HL-60 (cell line): Measurements from ENCODE around the gene USP17L10.
"Not testable (repeated sequence)": the region's sequence is repeated elsewhere in the genome, so short reads cannot be mapped to it uniquely, and the experiment has no call there.

Experiments used
- GABPA ChIP-seq: IDR thresholded peaks from 2 replicates; pipeline ENCODE4 v1.6.1; 2012; ENCODE audit warnings: low read depth
- POLR2AphosphoS5 ChIP-seq: IDR thresholded peaks from 2 replicates; pipeline ENCODE4 v1.6.1; 2012; ENCODE audit warnings: low read depth
- SPI1 ChIP-seq: IDR thresholded peaks from 2 replicates; pipeline ENCODE4 v1.6.1; 2012; ENCODE audit warnings: low read depth, mild to moderate bottlenecking, borderline replicate concordance
- TF ChIP-seq, protein P1 (sequence below): IDR thresholded peaks from one replicate; pipeline ENCODE4 v1.5.1; 2011; ENCODE audit warnings: low read length, control low read depth, inconsistent platforms; ENCODE audit not compliant: insufficient read depth
- TF ChIP-seq, protein P2 (sequence below): IDR thresholded peaks from 2 replicates; pipeline ENCODE4 v1.6.1; 2012; ENCODE audit warnings: low read depth; ENCODE audit not compliant: insufficient replicate concordance

DNA sequence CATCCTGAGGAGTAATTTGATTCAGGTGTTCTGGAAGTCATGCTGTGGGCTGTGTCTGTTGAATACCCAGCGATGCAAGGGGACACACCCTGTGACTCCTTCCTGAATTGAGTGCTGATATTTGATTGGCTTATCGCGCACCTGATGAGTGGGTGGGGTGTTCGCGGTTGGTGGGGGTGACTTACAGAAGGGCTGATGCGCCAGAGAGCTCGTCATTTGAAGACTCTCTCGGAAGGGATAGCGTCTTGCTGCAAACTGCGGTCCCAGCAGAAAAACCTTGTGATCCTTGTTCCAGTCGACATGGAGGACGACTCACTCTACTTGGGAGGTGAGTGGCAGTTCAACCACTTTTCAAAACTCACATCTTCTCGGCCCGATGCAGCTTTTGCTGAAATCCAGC, 4.6 kb downstream of the USP17L10 start, which contains the start of gene USP17L11:
- TF ChIP-seq, protein P1, sequence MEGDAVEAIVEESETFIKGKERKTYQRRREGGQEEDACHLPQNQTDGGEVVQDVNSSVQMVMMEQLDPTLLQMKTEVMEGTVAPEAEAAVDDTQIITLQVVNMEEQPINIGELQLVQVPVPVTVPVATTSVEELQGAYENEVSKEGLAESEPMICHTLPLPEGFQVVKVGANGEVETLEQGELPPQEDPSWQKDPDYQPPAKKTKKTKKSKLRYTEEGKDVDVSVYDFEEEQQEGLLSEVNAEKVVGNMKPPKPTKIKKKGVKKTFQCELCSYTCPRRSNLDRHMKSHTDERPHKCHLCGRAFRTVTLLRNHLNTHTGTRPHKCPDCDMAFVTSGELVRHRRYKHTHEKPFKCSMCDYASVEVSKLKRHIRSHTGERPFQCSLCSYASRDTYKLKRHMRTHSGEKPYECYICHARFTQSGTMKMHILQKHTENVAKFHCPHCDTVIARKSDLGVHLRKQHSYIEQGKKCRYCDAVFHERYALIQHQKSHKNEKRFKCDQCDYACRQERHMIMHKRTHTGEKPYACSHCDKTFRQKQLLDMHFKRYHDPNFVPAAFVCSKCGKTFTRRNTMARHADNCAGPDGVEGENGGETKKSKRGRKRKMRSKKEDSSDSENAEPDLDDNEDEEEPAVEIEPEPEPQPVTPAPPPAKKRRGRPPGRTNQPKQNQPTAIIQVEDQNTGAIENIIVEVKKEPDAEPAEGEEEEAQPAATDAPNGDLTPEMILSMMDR: not testable (repeated sequence)
- TF ChIP-seq POLR2AphosphoS5, SPI1, GABPA: not testable (repeated sequence)
- TF ChIP-seq, protein P2, sequence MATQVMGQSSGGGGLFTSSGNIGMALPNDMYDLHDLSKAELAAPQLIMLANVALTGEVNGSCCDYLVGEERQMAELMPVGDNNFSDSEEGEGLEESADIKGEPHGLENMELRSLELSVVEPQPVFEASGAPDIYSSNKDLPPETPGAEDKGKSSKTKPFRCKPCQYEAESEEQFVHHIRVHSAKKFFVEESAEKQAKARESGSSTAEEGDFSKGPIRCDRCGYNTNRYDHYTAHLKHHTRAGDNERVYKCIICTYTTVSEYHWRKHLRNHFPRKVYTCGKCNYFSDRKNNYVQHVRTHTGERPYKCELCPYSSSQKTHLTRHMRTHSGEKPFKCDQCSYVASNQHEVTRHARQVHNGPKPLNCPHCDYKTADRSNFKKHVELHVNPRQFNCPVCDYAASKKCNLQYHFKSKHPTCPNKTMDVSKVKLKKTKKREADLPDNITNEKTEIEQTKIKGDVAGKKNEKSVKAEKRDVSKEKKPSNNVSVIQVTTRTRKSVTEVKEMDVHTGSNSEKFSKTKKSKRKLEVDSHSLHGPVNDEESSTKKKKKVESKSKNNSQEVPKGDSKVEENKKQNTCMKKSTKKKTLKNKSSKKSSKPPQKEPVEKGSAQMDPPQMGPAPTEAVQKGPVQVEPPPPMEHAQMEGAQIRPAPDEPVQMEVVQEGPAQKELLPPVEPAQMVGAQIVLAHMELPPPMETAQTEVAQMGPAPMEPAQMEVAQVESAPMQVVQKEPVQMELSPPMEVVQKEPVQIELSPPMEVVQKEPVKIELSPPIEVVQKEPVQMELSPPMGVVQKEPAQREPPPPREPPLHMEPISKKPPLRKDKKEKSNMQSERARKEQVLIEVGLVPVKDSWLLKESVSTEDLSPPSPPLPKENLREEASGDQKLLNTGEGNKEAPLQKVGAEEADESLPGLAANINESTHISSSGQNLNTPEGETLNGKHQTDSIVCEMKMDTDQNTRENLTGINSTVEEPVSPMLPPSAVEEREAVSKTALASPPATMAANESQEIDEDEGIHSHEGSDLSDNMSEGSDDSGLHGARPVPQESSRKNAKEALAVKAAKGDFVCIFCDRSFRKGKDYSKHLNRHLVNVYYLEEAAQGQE: not testable (repeated sequence)
